Measurements from ENCODE around the gene MS4A7. TPM values are rescaled to one million over a fixed set of nuclear protein-coding genes. Genes with fewer than 3 reads are reported as not detected.
A peak's percentile ranks its signal among the peaks of the same experiment; 100 is the strongest.

The MS4A7 gene
- total and polyA plus RNA-seq, 9 donors: 3.2 to 13.7 (median 8.0) TPM

- Histone ChIP-seq H3K36me3 (ENCODE audit: control insufficient read depth, insufficient read depth, low read length) (no peaks in the 10 kb centered on the region), H3K4me1 (ENCODE audit: control insufficient read depth, insufficient read depth, low read length) (no peaks in the 10 kb centered on the region), H3K9me3 (replicated peaks; ENCODE audit: control insufficient read depth, low read depth, low read length) (no peaks in the 10 kb centered on the region), H3K4me3 (ENCODE audit: low read length) (no peak overlapping the region), H3K27me3 (ENCODE audit: control insufficient read depth, insufficient read depth, low read length) (no peaks in the 10 kb centered on the region), H3K27ac (ENCODE audit: low read length) (no peak overlapping the region)
- 67% methylated on average over 1 of the region's 2 CpGs for WGBS (ENCODE audit: insufficient coverage)
- DNase-seq: no peak
Observed at GRCh38 chr11:60392361-60392760, 14.0 kb downstream of the MS4A7 start.

- H3K36me3 ChIP-seq (ENCODE audit: control insufficient read depth, insufficient read depth, low read length): no peaks in the 10 kb centered on the region
- H3K27me3 ChIP-seq (ENCODE audit: control insufficient read depth, insufficient read depth, low read length): no peaks in the 10 kb centered on the region
- DNase-seq: no peak
- no peak overlapping the region for H3K27ac ChIP-seq (ENCODE audit: low read length)
- no peaks in the 10 kb centered on the region for H3K9me3 ChIP-seq (replicated peaks; ENCODE audit: control insufficient read depth, low read depth, low read length)
- no peaks in the 10 kb centered on the region for H3K4me1 ChIP-seq (ENCODE audit: control insufficient read depth, insufficient read depth, low read length)
- H3K4me3 ChIP-seq (ENCODE audit: low read length): no peak overlapping the region
- WGBS (ENCODE audit: insufficient coverage): no CpG with 5 or more reads among the region's 5 CpGs
Observed at GRCh38 chr11:60393016-60393415, 14.7 kb downstream of the MS4A7 start.

DNA sequence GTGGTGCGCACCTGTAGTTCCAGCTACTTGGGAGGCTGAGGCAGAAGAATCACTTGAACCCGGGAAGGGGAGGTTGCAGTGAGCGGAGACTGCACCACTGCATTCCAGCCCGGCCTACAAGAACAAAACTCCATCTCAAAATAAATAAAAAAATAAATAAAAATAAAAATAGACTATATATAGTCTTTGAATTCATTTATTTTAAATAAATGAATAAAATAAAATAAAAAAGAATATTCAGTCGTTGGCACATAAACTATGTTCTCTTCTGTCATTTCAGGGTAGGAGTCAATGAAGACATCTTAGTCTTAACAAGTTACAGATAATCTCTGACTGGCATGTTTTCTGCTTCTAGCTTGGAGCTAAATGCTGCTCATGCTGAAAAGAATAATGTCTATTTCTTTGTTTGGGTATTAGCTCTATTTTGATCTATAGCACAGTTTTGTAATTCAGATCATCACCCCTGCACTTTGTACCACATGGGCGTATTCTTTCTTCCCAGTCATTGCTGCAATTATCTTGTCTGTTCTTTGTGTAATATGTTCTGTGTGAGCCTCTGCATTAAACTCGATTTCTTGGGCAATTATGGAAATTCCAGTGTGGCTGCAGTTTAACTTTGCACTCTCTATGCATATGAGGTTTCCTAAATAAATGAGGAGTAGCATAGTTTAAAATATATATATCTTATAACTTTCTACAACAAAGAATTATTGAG lies 16.5 kb downstream of the MS4A7 start:
- Histone ChIP-seq H3K4me3 (ENCODE audit: low read length) (no peak overlapping the region), H3K4me1 (ENCODE audit: control insufficient read depth, insufficient read depth, low read length) (no peaks in the 10 kb centered on the region), H3K27ac (ENCODE audit: low read length) (no peak overlapping the region), H3K36me3 (ENCODE audit: control insufficient read depth, insufficient read depth, low read length) (no peaks in the 10 kb centered on the region), H3K27me3 (ENCODE audit: control insufficient read depth, insufficient read depth, low read length) (no peaks in the 10 kb centered on the region), H3K9me3 (replicated peaks; ENCODE audit: control insufficient read depth, low read depth, low read length) (no peaks in the 10 kb centered on the region)
- no peak for DNase-seq
- no CpG with 5 or more reads among the region's 7 CpGs for WGBS (ENCODE audit: insufficient coverage)

GRCh38 chr11:60396382-60396781 lies 18.1 kb downstream of the MS4A7 start, which contains the start of gene MS4A14:
Gene MS4A14 (plus strand): TSS chr11:60396459. CDS start chr11:60396579, 120 bp downstream.
- no peaks in the 10 kb centered on the region for H3K9me3 ChIP-seq (replicated peaks; ENCODE audit: control insufficient read depth, low read depth, low read length)
- H3K36me3 ChIP-seq (ENCODE audit: control insufficient read depth, insufficient read depth, low read length): no peaks in the 10 kb centered on the region
- no CpG with 5 or more reads among the region's 3 CpGs for WGBS (ENCODE audit: insufficient coverage)
- no peak within 1 kb of the TSS for H3K4me3 ChIP-seq (ENCODE audit: low read length)
- no peak within 1 kb of the TSS for H3K27ac ChIP-seq (ENCODE audit: low read length)
- H3K4me1 ChIP-seq (ENCODE audit: control insufficient read depth, insufficient read depth, low read length): no peaks in the 10 kb centered on the region
- H3K27me3 ChIP-seq (ENCODE audit: control insufficient read depth, insufficient read depth, low read length): no peaks in the 10 kb centered on the region
- peak; percentile 13 for DNase-seq

GRCh38 chr11:60396799-60397198 lies 18.5 kb downstream of the MS4A7 start:
- Histone ChIP-seq H3K36me3 (ENCODE audit: control insufficient read depth, insufficient read depth, low read length) (no peaks in the 10 kb centered on the region), H3K9me3 (replicated peaks; ENCODE audit: control insufficient read depth, low read depth, low read length) (no peaks in the 10 kb centered on the region), H3K4me1 (ENCODE audit: control insufficient read depth, insufficient read depth, low read length) (no peaks in the 10 kb centered on the region), H3K27ac (ENCODE audit: low read length) (no peak overlapping the region), H3K4me3 (ENCODE audit: low read length) (no peak overlapping the region), H3K27me3 (ENCODE audit: control insufficient read depth, insufficient read depth, low read length) (no peaks in the 10 kb centered on the region)
- DNase-seq: peak; percentile 41
- 0% methylated on average over 1 of the region's 1 CpG for WGBS (ENCODE audit: insufficient coverage)

DNA sequence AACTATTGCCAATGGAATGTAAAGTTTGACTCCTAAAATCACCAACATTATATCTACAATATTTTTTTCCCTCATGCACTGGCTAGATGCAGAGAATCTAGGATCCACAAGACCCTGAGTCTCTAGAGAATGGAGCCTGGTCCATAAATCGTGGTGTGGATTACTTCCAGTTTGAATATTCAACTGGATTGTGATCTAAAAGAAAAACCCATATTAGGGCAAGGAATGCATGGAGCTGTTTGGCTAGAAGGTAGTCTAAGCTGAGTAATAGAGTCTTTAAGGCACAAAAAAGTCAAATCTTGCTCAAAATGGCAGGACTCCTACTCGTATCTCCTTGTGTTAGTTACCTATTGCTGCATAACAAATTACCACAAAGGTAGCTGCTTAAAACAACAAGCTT lies 41.7 kb downstream of the MS4A7 start:
- 0% methylated on average over 1 of the region's 2 CpGs for WGBS (ENCODE audit: insufficient coverage)
- DNase-seq: no peak
- no peaks in the 10 kb centered on the region for H3K4me1 ChIP-seq (ENCODE audit: control insufficient read depth, insufficient read depth, low read length)
- H3K36me3 ChIP-seq (ENCODE audit: control insufficient read depth, insufficient read depth, low read length): no peaks in the 10 kb centered on the region
- H3K27ac ChIP-seq (ENCODE audit: low read length): no peak overlapping the region
- peaks cover 5% of the 10 kb centered on the region for H3K9me3 ChIP-seq (replicated peaks; ENCODE audit: control insufficient read depth, low read depth, low read length)
- no peaks in the 10 kb centered on the region for H3K27me3 ChIP-seq (ENCODE audit: control insufficient read depth, insufficient read depth, low read length)
- no peak overlapping the region for H3K4me3 ChIP-seq (ENCODE audit: low read length)

DNA sequence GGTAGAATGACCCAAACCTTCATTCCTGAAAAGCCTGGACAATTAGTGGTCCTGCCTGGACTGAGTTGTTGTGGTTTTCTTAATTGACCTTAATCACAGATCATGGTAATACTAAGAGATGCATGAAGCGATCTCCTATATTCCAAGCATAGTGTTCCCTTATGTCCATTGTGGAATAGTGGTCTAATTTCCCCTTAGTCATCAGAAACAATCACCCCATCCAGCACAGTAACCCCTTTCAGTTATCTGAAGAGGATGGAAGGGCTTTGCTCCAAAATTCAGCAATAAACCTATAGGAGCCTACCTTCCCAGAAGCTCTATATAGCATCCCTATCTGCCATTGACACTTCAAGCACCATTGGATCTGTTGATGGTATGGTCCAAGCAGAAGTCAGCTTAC lies 44.3 kb downstream of the MS4A7 start:
- Histone ChIP-seq H3K9me3 (replicated peaks; ENCODE audit: control insufficient read depth, low read depth, low read length) (peaks cover 5% of the 10 kb centered on the region), H3K27ac (ENCODE audit: low read length) (no peak overlapping the region), H3K36me3 (ENCODE audit: control insufficient read depth, insufficient read depth, low read length) (no peaks in the 10 kb centered on the region), H3K4me3 (ENCODE audit: low read length) (no peak overlapping the region), H3K4me1 (ENCODE audit: control insufficient read depth, insufficient read depth, low read length) (no peaks in the 10 kb centered on the region), H3K27me3 (ENCODE audit: control insufficient read depth, insufficient read depth, low read length) (no peaks in the 10 kb centered on the region)
- WGBS (ENCODE audit: insufficient coverage): no CpG with 5 or more reads among the region's 1 CpG
- DNase-seq: no peak

- H3K4me3 ChIP-seq (ENCODE audit: low read length): no peak overlapping the region
- no peak overlapping the region for H3K27ac ChIP-seq (ENCODE audit: low read length)
- DNase-seq: no peak
- H3K27me3 ChIP-seq (ENCODE audit: control insufficient read depth, insufficient read depth, low read length): no peaks in the 10 kb centered on the region
- H3K9me3 ChIP-seq (replicated peaks; ENCODE audit: control insufficient read depth, low read depth, low read length): no peaks in the 10 kb centered on the region
- H3K36me3 ChIP-seq (ENCODE audit: control insufficient read depth, insufficient read depth, low read length): no peaks in the 10 kb centered on the region
- no CpG with 5 or more reads among the region's 2 CpGs for WGBS (ENCODE audit: insufficient coverage)
- H3K4me1 ChIP-seq (ENCODE audit: control insufficient read depth, insufficient read depth, low read length): no peaks in the 10 kb centered on the region
Observed at GRCh38 chr11:60428517-60428916, 50.2 kb downstream of the MS4A7 start.

DNA sequence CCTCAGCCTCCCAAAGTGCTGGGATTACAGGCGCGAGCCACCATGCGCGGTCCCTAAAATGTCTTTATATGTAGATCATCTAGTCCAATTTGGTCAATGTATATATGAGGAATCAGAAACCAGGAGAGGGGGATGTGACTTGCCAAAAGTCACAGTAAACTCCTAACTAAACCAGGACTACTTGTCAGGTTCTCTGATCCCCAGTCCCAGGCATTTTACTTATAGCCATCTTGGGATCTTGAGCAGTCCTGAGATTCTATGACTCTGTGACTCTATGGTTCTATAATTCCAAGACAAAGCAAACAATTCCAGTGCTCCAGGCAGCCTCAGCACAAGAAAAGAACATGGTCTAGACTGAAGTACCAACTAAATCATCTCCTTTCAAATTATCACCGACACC lies 50.9 kb downstream of the MS4A7 start, which contains the start of gene MS4A5:
Gene MS4A5, plus strand, starts transcription at position 301 of the 400 bp plus-strand sequence. CDS start 103 bp downstream, outside the sequence.
- H3K27ac ChIP-seq (ENCODE audit: low read length): no peak within 1 kb of the TSS
- 100% methylated on average over 1 of the region's 5 CpGs for WGBS (ENCODE audit: insufficient coverage)

DNA sequence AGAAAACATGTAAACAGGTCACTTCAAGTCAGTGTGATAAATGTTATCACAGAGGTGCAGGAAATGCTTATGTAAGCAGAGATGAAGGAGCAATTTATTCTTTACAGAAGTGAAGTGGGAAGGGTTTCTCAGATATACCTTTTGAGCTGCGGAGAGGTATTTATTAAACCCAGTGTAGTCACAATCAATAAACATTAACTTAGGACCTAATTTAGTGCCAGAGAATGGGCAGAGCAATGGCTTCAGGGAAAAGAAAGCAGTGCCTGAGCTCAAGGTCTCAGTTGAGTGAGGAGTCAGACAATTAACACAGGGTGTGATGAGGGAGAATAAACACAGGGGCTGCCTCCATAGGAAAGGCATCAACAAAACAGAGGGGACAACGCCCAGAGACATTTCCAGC lies 52.9 kb downstream of the MS4A7 start:
- no peak overlapping the region for H3K27ac ChIP-seq (ENCODE audit: low read length)
- no peaks in the 10 kb centered on the region for H3K4me1 ChIP-seq (ENCODE audit: control insufficient read depth, insufficient read depth, low read length)
- no peak overlapping the region for H3K4me3 ChIP-seq (ENCODE audit: low read length)
- WGBS (ENCODE audit: insufficient coverage): 30% methylated on average over 1 of the region's 2 CpGs
- DNase-seq: no peak
- H3K9me3 ChIP-seq (replicated peaks; ENCODE audit: control insufficient read depth, low read depth, low read length): no peaks in the 10 kb centered on the region
- no peaks in the 10 kb centered on the region for H3K36me3 ChIP-seq (ENCODE audit: control insufficient read depth, insufficient read depth, low read length)
- no peaks in the 10 kb centered on the region for H3K27me3 ChIP-seq (ENCODE audit: control insufficient read depth, insufficient read depth, low read length)

More for the DNA sequence above, 50.9 kb downstream of the MS4A7 start, which contains the start of gene MS4A5:
- DNase-seq: no peak
- no peaks in the 10 kb centered on the region for H3K4me1 ChIP-seq (ENCODE audit: control insufficient read depth, insufficient read depth, low read length)
- no peaks in the 10 kb centered on the region for H3K27me3 ChIP-seq (ENCODE audit: control insufficient read depth, insufficient read depth, low read length)
- H3K36me3 ChIP-seq (ENCODE audit: control insufficient read depth, insufficient read depth, low read length): no peaks in the 10 kb centered on the region
- H3K9me3 ChIP-seq (replicated peaks; ENCODE audit: control insufficient read depth, low read depth, low read length): no peaks in the 10 kb centered on the region
- H3K4me3 ChIP-seq (ENCODE audit: low read length): no peak within 1 kb of the TSS

All from muscle of leg (tissue), 11 donors.